OCI-M1 (cell line): ENCODE results near the gene PDXDC1.
"Not testable (repeated sequence)": the region's sequence is repeated elsewhere in the genome, so short reads cannot be mapped to it uniquely, and the experiment has no call there.

Experiments
- DNase-seq: peaks from one replicate; lab custom pipeline; 2025; lab: John Stamatoyannopoulos, UW

Gene PDXDC1

DNA sequence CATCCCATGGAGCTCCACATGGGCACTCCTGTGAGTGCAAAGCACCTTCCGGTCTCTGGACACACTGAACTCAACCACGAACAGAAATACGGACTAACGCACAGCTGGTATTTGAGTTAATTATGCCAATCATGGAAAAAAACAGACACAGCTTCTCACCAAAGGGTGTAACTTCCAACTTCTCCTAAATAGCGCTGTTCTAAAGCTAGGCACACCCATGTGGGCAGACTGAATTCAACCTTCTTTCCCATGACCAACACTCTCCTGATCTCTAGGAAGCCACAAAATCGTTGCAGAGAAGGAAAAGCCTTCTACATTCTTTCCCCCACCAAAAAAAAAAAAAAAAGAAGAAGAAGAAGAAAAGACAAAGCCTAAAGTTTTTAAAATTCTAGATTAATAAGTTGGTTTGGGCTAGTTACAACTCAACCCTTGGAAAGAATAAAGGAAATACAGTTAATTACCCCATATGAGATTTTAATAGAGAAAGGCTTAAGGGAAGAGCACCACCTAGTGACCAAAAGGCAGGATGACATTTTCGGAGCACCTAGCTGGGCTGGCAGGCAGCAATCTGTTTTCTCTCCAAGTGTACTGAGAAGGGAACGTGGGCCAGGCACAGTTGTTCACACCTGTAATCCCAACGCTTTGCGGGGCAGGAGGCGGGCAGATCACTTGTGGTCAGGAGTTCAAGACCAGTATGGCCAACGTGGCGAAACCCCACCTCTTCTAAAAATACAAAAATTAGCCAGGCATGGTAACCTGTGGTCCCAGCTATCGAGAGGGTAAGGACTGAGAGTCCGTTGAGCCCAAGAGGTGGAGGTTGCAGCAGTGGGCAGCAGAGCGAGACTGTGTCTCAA lies 97.3 kb downstream of the PDXDC1 start:
- not testable (repeated sequence) for DNase-seq

- no peak for DNase-seq
Measured at GRCh38 chr16:15073101-15073500, 98.3 kb downstream of the PDXDC1 start.

DNA sequence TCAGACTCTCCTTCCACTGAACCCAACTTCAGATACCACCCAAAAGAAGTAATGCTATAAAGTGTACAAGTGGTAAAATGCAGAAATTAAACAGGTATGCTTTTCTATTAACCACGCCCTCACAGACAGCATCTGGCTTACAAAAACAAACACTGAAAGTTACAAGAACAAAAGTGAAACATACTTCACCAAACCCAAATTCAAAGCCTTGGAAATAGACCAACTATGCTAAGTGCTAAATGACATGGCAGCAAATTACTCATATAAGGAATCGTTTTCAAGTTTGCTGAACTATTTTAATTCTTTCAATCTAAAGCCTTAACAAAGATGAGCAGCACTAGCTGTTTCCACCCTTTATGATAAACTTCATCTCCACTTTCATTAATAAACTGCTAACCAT lies 101.3 kb downstream of the PDXDC1 start:
- DNase-seq = not testable (repeated sequence)

GRCh38 chr16:15080883-15081282 lies 106.1 kb downstream of the PDXDC1 start:
- DNase-seq = not testable (repeated sequence)

DNA sequence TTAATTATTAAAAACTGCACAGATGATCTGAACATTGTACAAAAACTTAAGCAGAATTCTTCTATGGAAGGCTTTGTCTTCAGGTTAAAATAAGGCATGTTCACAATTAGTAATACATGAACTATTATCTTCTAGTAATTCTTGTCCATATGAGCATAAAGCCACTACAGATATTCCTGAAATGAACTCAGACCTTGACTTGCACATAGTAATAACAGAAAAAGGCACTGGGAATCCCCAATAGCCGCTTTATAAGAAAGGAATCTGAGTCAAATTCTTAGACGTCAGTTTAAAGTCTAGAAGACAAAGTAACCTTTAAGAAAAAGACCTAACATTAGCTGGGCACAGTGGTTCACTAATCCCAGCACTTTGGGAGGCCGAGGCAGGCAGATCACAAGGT lies 108.0 kb downstream of the PDXDC1 start:
- DNase-seq = not testable (repeated sequence)

- not testable (repeated sequence) for DNase-seq
Measured at GRCh38 chr16:15090663-15091269, 115.9 kb downstream of the PDXDC1 start.

DNA sequence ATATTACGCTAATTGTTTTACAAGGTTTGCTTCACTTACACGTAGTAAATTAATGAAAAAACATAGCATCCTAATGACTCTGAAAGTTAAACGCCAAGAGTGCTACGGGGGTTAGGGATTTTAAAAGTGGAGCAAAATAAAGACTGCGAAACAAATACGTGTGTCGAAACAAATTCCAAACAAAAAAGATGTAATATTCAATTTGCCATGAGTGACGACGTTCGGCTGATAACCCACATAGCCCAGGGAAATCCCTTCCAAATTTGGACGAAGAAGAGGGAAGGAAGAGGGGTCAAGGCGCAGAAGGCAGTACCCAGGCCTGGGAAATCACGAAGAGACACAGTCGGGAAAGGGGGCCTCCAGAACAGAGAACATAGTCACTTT lies 118.7 kb downstream of the PDXDC1 start:
- not testable (repeated sequence) for DNase-seq

- DNase-seq = peak; percentile 96
Measured at GRCh38 chr16:15093955-15094827, 119.4 kb downstream of the PDXDC1 start, which contains the start of gene RRN3. Gene RRN3, minus strand, starts transcription at chr16:15094272. Its CDS starts 39 bp downstream, at chr16:15094233.

DNA sequence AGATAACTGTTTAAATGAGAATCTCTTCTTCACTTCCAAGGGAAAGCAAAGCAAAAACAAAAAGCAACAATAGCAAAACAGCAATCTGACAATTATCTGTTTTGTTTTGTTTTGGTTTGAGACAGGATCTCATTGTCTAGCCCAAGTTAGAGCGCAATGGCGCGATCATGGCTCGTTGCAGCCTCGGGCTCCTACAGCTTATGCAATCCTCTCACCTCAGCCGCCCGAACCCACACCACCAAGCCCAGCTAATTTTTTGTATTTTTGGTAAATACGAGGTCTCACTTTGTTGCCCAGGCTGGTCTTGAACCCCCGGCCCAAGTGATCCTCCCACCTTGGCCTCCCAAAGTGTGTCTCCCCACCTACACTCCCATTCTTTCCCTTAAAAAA lies 121.8 kb downstream of the PDXDC1 start:
- DNase-seq = not testable (repeated sequence)

DNA sequence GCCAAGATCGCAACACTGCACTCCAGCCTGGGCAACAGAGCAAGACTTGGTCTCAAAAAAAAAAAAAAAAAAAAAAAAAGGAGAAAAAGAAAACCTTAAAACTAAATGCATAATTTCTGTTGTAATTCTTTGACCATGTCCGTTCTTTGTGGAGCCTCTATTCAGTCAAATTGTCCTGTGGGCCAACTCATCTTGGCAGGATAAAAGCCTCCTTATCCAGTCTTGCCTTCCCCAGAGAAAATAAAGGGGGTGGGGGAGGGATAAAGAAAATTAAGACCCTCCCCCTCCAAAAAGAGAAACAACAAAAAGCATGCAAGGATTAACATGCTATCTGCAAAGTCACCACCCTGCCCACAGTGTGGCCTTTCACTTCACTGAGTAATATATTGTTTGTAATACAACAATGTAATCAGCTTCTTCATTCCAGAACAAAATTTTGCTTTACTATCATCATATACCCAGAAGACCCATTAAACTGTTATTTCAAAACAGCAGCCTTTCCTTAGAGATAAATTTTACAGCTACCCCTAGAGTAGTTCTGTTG lies 124.6 kb downstream of the PDXDC1 start:
- DNase-seq = peak; percentile 72

- DNase-seq = not testable (repeated sequence)
Measured at GRCh38 chr16:15100372-15100987, 125.7 kb downstream of the PDXDC1 start.

- not testable (repeated sequence) for DNase-seq
Measured at GRCh38 chr16:15127641-15128425, 153.0 kb downstream of the PDXDC1 start.

- DNase-seq = not testable (repeated sequence)
Measured at GRCh38 chr16:15130256-15130932, 155.6 kb downstream of the PDXDC1 start.

DNA sequence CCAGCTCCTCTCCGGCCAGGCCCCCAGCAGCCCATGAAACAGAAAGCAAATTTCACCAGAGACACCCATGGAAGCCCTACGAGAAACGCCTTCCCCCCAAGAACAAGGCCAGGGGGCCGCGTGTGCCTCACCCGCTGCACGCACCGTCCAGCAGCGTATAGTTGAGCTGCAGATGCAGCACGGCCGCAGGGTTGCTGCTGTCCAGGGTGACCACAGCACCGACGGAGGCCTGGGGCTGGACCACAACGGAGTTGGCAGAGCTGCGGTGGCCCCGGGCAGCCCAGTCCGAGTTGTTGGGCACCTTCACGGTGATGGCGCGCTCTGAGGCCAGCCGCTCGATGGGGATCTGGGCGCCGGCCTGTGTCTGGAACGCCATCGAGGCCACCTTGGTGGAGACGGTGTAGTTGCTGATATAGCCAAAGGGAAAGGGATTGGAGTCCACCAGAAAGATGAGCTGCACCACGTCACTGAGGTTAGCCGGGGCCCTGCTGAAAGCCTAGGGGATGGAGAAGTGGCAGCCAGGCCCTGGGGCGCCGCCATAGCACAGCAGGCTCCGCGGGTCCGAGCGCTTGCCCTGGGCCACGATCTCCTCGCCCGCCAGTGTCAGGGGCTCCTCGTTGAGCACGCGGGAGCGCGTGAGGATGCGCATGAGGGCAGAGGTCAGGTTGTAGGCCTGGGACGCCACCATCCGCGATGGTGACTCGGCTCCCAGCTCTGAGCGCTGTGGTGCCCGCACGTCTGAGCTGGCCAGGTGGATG lies 156.3 kb downstream of the PDXDC1 start:
- DNase-seq = not testable (repeated sequence)

- not testable (repeated sequence) for DNase-seq
Measured at GRCh38 chr16:15132719-15133428, 158.0 kb downstream of the PDXDC1 start.

DNA sequence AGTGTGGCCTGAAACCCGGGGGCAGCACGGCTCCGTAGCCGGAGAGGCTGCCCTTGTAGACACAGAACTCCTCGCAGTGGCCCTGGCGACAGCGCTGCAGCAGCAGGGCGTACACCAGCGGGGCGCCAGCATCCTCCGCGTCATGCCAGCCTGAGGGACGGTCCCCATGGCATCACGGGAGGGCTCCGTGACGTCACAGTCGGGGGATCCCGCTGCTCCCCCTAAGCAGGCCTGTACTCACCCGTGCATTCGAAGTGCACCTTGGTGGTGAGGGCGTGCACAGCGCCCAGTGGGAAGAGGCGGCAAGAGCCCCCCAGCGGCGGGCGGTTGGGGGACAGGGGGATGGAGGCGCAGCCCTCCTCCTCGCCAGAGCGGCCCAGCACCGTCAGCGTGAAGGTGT lies 158.7 kb downstream of the PDXDC1 start:
- DNase-seq = not testable (repeated sequence)

GRCh38 chr16:15134752-15135482 lies 160.1 kb downstream of the PDXDC1 start:
- DNase-seq = not testable (repeated sequence)
